NB4 (cell line): ENCODE results near the gene THBS4.

Experiments used
- MYC ChIP-seq: IDR thresholded peaks from 2 replicates; pipeline ENCODE4 v1.6.1; 2011; ENCODE audit warnings: low read depth, low read length
- POLR2A ChIP-seq: IDR thresholded peaks from 2 replicates; pipeline ENCODE4 v1.6.1; 2011; ENCODE audit warnings: mild to moderate bottlenecking; ENCODE audit not compliant: insufficient read length; ENCODE audit errors: extremely low read depth
- TF ChIP-seq, protein P1 (sequence below): IDR thresholded peaks from one replicate; pipeline ENCODE4 v1.5.1; 2012; ENCODE audit warnings: low read depth, low read length
- TF ChIP-seq, protein P2 (sequence below): IDR thresholded peaks from 2 replicates; pipeline ENCODE4 v1.6.1; 2011; ENCODE audit warnings: low read depth, low read length

DNA sequence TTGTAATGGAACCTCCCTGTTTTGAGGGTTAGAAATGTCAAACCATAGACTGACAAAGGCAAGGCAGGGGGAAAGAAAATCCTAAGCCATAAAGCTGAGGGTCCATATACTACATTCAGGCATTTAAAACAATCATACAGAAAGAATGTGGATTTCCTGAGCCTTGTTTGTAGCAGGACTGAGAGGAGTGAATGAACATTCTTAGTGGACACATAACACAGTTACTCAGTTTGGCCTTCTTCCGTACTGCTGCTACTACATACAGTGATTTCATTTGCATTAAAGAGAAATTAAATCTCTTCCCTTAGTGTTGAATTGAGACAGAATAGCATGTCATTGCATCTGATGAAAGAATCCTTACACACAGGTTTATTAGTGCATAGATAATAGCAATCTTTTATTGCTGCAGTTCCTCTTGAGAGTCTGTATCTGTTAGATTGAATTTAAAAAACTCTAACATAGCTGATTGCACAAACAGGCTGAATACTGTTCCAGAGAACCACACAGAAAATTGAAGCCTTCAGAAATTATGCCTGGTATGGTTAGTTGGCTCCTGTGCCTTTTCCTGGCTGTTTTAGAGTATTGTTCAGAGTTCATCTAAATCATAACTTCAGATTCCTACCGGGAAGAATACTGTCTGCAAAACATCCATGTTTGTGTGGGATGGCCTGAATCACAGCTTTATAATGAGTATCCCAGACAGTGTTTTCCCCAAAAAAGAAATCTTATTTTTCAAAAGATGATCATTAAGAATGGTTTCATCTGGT lies 42.1 kb upstream of the THBS4 start:
- TF ChIP-seq, protein P1, sequence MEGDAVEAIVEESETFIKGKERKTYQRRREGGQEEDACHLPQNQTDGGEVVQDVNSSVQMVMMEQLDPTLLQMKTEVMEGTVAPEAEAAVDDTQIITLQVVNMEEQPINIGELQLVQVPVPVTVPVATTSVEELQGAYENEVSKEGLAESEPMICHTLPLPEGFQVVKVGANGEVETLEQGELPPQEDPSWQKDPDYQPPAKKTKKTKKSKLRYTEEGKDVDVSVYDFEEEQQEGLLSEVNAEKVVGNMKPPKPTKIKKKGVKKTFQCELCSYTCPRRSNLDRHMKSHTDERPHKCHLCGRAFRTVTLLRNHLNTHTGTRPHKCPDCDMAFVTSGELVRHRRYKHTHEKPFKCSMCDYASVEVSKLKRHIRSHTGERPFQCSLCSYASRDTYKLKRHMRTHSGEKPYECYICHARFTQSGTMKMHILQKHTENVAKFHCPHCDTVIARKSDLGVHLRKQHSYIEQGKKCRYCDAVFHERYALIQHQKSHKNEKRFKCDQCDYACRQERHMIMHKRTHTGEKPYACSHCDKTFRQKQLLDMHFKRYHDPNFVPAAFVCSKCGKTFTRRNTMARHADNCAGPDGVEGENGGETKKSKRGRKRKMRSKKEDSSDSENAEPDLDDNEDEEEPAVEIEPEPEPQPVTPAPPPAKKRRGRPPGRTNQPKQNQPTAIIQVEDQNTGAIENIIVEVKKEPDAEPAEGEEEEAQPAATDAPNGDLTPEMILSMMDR: no peak
- TF ChIP-seq POLR2A: no peak
- TF ChIP-seq, protein P2, sequence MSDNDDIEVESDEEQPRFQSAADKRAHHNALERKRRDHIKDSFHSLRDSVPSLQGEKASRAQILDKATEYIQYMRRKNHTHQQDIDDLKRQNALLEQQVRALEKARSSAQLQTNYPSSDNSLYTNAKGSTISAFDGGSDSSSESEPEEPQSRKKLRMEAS: no peak
- no peak for TF ChIP-seq MYC
